GM18873 (cell line): ENCODE results near the gene PTPN11.
"Not testable (repeated sequence)": the region's sequence is repeated elsewhere in the genome, so short reads cannot be mapped to it uniquely, and the experiment has no call there.

Experiments used
- ATAC-seq: cut with Tn5 transposase; IDR thresholded peaks from one replicate; pipeline ENCODE4 v1.9.1; 2021; ENCODE audit warnings: mild to moderate bottlenecking, moderate library complexity, moderate number of reproducible peaks; ENCODE audit not compliant: unreplicated experiment, low FRiP score

PTPN11 gene

DNA sequence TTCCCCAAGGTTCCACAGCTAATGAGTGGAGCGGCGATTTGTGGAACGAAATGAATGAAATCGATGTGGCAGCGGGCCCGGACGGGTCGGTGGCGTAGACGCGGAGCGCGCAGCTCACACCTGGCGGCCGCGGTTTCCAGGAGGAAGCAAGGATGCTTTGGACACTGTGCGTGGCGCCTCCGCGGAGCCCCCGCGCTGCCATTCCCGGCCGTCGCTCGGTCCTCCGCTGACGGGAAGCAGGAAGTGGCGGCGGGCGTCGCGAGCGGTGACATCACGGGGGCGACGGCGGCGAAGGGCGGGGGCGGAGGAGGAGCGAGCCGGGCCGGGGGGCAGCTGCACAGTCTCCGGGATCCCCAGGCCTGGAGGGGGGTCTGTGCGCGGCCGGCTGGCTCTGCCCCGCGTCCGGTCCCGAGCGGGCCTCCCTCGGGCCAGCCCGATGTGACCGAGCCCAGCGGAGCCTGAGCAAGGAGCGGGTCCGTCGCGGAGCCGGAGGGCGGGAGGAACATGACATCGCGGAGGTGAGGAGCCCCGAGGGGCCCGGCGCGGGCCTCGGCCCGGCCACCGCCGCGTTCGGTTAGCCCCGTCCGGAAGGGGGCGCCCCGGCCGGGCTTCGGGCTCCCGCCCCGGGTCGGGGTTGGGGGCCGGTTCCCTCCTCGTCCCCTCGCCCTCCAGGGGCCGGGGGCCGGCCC, at the start of gene PTPN11:
TSS of gene PTPN11 (plus strand) at position 340 of the 689 bp plus-strand sequence. CDS start at position 505, 165 bp downstream.
- ATAC-seq: peak; percentile 52

DNA sequence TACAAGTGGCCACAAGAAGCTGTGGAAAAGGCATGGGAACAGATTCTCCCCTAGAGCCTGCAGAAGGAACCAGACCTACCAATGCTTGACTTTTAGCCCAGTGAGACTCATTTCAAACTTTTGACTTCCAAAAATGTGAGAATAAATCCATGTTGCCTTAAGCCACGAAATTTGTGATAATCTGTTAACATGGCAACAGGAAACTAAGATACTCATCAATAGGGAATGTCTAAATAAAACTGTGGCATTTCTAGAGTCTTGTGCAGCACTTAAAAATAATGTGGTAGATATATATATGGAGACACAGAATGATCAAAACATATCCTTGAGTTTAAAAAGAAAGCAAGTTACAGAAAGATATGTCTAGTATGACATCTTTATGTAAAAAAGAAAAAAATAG, 48.5 kb upstream of the PTPN11 start:
- no peak for ATAC-seq

DNA sequence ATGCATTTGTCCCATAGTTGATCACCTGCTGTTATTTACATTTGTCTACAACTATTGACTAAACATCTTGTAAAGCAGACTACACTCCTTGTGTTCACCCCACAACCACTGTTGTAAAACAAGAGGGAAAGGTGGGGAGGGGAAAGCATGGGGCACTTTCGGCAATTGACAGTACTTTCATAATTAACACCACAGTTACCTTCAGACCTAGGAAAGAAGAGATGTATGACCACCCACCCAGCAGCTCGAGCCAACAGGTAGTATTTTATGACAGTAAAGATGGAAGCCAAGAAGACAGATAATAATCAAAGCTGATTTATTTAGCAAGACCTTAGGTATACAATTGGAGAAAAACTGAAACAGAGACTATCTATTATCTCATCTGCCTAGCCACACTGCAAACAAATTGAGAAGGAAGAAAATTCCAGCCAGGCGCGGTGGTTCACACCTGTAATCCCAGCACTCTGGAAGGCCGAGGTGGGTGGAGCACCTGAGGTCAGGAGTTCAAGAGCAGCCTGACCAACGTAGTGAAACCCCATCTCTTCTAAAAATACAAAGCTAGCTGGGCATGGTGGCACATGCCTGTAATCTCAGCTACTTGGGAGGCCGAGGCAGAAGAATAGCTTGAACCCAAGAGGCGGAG, 47.8 kb upstream of the PTPN11 start:
- ATAC-seq: no peak

DNA sequence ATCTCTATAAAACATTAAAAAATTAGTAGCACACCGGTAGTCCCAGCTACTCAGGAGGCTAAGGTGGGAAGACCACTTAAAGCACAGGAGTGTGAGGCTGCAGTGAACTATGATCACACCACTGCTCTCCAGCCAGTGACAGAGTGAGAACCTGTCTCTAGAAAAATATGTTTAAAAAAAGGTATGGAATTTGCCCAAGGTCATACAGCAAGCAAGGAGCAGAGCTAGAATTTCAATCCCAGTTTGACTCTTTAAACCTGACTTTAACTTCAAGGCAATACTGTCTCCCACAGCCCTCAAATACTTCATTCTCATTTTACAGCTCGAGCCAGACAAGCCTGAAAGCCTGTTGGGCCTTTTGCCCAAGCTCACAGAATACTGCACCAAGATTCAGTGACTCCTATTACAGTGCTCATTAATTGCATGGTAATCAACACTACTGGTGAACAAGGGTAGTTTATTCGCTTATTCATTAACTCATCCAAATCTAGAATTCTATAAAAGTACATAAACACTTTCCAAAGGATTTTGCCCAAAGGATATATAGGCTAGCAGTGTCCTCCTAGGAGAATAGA, 44.5 kb upstream of the PTPN11 start:
- no peak for ATAC-seq

DNA sequence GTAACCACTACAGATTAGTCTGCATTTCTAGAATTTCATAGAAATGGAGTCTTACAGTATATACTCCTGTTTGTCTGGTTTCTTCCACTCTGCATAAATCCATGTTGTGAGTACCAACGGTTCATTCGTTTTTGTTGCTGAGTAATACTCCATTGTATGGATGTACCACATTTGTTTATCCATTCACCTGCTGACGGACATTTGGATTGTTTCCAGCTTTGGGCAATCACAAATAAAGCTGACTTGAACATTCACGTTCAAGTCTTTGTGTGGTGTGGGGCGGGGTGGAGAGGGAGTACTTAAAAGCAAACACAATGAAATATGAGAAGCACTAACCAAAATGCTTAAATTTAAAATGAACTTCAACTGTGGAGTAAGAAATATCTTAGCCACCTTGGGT, 43.6 kb upstream of the PTPN11 start:
- ATAC-seq: no peak

DNA sequence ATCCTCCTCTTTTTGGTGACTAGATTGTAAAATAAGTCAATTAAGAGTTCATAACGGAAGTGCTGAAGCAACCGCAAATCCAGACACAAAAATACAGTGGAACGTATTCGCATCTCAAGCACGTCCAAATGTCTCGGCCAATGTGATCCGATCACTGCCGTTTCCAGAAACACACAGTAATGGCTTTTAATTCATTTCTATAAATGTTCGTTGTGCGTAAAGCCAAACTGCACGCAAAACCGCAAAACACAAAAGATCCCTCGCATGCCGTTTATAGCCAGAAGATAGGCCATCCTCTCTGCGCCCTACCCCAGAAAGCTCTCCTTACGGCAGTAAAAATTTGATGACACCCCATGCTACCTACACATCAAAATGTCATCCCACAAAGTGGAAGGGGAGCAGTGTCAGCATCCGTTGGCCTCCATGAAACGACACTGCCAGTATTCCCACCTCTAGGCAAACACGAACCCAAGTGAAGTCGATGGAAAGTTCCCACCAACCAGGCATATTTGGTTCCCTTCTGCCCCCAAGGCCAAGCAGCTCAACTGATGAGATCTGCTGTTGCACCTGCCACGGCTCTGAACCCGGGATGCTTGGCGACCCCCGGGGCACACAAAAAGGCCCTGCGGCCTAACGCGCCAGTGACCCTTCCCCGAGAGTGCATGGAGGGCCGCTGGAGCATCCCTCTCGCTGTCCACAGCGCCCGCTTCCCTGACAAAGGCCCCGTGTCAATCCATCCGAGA, 37.9 kb upstream of the PTPN11 start:
- no peak for ATAC-seq

DNA sequence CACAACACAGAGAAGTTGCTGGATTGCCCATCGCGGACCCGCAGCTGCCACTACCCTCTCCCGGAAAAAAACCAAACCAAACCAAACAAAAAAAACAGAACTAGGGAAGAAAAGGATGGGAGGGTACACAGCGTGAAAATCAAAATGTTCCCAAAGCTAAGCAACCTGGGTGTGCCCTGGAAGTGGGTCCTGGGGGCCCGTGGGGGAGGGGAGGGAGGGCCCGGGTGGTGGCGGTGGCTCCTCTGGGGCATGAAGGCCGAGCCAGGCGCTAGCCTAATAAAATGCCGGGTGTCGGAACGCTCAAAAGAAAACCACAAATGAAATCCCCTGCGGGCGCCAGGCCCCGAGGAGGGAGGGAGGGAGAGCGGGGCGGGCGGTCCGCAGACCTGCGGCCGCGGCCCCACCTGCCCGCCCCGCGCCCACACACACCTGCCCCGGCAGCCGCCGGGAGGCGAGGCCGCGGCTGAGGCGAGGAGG, 37.3 kb upstream of the PTPN11 start:
- no peak for ATAC-seq

DNA sequence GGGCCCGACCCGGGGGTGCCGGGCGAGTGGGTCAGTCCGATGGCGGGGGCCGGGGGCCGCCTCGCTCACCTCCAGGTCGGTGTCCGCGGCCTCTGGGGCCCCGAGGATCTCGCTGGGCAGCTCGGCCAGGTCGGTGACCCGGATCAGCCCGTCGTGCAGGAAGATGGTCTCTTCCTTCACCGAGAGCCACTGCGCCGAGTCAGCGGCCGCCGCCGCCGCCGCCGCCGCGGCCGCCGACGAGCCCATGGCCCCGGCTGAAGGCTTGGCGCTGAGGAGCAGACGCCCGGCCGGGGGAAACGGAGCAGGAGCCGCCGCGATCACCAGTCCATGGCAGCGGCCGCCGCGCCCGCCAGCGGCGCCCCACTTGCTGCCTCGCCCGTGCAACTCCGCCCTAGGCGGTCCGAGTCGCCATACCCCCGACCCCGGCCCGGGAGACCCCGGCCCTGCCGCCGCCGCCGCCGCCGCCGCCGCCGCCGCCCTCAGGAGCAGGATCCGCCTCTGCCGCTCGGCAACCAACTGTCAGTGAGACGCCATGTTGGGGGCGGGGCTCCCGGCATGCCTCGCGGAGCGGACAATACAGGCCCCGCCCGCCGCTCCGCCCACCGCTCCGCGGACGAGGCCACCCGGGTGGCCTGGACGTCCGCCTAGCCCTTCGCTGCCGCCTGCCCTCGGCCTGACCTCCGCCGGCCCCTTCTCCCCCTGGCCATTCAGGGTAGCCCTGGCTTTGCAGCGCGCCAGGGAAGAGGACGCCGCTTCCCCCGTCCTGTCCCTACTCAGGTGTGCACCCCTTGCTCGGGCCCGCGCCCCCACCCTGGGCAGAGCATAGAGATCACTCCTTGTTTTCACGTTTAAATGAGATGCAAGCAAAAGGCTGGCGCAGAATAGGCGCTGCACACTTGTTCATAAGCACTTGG, 36.6 kb upstream of the PTPN11 start, which contains the start of gene HECTD4:
TSS of gene HECTD4 (minus strand) at position 549 of the 914 bp plus-strand sequence. CDS start at position 246, 303 bp downstream.
- ATAC-seq: peak; percentile 71

DNA sequence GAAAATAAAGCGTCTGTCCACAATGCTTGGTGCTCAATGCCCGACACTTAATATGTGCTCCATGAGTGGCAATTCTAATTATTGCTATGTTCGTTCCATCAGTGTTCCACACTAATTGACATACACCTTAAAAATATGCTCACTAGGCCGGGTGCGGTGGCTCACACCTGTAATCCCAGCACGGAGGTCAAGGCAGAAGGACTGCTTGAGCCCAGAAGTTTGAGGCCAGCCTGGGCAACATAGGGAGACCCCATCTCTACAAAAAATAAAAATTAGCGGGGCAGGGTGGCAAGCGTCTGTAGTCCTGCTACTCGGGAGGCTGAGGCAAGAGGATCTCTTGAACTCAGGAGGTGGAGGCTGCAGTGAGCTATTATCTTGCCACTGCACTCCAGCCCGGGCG, 35.9 kb upstream of the PTPN11 start:
- no peak for ATAC-seq

DNA sequence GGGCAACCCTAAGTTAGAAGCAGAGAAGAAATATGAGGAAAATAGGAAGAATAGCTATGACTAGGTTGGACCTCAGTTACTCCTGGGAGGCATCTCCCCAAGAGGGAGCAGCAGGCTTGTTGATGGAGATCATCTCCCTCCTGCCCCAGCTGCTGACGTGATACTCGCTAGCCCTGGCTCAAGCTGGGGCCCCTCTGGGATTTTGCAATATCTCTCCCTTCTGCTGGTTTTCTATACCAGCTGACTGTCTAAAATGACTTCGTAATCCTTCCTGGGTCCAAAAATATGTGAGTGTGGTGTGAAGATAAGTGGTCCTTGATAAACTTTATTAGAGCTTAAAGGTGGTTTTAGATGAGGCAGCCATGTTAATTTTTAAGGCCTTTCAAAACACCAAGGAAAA, 32.0 kb upstream of the PTPN11 start:
- no peak for ATAC-seq

DNA sequence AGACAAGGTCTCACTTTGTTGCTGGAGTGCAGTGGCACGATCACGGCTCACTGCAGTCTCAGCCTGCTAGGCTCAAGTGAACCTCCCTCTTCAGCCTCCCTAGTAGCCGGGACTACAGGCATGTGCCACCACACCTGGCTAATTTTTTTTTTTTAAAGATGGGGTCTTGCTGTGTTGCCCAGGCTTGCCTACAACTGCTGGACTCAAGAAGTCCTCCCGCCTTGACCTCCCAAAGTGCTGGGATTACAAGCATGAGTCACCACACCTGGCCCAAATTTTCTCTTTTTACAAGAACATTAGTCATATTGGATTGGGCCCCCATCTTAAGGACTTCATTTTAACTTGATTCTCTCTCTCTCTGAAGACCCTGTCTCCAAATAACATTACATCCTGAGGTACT, 29.5 kb upstream of the PTPN11 start:
- ATAC-seq: no peak

DNA sequence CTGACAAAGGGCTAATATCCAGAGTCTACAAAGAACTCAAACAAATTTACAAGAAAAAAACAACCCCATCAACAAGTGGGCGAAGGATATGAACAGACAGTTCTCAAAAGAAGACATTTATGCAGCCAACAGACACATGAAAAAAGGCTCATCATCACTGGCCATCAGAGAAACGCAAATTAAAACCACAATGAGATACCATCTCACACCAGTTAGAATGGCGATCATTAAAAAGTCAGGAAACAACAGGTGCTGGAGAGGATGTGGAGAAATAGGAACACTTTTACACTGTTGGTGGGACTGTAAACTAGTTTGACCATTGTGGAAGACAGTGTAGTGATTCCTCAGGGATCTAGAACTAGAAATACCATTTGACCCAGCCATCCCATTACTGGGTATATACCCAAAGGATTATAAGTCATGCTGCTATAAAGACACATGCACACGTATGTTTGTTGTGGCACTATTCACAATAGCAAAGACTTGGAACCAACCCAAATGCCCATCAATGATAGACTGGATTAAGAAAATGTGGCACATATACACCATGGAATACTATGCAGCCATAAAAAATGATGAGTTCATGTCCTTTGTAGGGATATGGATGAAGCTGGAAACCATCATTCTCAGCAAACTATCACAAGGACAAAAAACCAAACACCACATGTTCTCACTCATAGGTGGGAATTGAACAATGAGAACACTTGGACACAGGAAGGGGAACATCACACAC, 28.7 kb upstream of the PTPN11 start:
- ATAC-seq: not testable (repeated sequence)

DNA sequence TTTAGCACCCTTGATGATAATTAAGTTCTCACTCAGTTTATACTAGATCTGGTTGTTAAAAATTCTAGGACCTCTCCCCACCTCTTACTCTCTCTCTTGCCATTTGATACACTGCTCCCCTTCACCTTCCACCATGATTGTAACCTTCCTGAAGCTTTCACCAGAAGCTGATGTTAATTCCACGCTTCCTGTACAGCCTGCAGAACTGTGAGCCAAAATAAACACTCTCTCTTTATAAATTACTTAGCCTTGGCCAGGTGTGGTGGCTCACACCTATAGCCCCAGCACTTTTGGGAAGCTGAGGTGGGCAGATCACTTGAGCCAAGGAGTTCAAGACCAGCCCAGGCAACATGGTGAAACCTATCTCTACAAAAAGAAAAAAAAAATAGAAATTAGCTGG, 25.4 kb upstream of the PTPN11 start:
- no peak for ATAC-seq

DNA sequence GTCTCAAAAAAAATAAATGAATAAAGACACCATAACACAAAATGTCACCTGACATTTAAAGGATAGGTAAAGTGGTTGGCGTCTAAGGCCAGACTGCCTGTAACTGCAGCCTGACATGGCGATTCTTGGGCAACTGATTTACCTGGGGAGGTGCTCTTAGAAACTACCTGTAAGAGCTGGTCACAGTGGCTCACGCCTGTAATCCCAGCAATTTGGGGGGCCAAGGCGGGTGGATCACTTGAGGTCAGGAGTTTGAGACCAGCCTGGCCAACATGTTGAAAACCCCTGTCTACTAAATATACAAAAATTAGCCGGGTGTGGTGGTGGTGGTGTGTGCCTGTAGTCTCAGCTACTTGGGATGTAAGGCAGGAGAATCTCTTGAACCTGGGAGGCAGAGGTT, 17.7 kb upstream of the PTPN11 start:
- ATAC-seq: no peak

DNA sequence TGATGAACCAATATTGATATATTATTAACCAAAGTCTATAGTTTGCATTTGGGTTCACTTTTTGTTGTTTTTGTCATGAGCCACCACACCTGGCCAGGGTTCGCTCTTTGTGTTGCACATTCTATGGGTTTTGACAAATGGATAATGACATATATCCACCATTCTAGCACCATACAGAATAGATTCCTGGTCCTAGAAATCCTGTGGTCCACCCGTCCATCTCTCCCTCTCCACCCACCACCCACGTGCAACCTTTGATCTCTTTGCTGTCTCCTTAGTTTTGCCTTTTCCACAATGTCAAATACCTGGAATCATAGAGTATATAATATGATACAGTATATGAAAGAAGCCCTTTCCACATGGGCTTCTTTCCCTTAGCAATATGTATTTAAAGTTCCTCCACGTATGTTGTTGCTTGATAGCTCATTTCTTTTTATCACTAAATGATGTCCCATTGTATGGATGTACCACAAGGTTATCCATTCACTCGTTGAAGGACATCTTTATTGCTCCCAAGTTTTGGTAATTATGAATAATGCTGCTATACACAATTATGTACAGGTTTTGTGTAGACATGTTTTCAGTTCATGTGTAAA, 16.7 kb upstream of the PTPN11 start:
- ATAC-seq: no peak

DNA sequence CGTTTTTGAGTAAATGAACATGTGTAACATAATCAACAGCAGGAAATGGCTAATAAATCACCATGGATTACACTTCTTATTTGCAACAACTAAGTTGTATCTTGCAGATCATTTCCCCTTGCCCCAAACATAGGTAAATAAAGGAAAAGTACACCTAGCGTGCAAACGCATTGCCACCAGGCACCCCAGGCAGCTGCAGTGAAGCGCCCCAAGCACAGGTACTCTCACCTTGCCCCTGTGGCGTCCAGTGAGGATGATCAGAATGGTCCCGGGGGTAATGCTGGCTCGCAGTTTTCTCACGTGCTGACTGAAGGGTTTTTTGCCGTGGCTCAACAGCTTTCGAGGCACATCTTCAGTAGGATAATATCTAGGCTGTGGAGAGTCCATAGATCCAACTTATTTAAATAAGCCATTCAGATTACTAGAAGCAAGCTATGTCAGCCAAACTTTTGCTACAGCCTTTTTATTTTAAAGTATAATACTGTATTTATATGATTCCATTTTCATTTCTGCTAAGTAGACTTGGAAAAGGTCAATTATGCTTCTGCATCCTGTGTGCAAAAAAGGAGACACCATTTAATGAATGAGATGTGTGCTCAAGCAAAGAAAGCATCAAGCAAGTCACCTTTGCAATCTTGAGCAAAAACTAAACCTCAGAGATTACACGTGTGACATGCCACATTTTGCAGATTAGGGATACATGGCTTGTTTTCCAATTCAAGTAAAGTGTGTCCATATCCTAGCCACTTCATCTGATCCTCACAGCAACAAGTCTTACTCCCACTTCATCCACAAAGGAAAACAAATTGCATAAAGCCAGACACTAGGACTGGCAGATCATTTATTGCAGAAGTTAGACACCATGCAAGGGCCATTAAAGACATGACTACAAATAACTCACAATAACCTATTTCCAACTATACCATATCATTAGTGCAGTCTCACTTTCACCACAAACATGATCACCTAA, 11.9 kb upstream of the PTPN11 start:
- no peak for ATAC-seq

DNA sequence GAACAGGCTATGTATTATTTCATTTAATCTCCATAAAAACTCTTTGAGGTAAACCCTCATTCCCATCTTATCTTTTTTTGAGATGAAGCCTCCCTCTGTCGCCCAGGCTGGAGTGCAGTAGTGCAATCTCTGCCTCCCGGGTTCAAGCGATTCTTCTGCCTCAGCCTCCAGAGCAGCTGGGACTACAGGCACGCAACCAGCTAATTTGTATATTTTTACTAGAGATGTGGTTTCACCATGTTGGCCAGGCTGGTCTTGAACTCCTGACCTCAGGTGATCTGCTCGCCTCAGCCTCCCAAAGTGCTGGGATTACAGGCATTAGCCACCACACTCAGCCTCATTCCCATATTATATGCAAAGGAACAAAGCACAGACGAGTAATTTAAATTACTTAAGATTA, 11.1 kb upstream of the PTPN11 start:
- ATAC-seq: not testable (repeated sequence)

DNA sequence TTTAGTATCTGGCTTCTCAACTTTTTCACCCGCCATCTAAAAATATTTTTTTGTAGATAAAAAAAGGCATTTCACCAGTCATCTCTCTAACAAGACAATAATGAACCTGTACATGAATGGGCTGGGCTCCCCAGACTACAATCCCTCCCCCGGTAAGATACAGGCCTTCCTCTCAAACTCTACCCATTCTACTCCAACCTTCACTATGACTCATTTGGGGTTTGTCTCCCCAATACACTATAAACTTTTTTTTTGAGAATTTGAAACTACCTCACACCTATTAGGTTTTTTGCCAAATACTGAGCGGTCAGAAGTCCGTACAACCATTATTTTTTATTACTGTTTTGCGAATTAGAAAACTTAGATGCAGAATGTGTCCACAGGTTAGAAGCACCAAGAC, 10.1 kb upstream of the PTPN11 start:
- no peak for ATAC-seq
